DMS 273 treated with DMSO at 0.1 percent for 48 hours (cell line): ENCODE results near the gene TCF4.

Experiments used
- DNase-seq: peaks from one replicate; lab custom pipeline; 2025; lab: John Stamatoyannopoulos, UW

TCF4 gene

DNA sequence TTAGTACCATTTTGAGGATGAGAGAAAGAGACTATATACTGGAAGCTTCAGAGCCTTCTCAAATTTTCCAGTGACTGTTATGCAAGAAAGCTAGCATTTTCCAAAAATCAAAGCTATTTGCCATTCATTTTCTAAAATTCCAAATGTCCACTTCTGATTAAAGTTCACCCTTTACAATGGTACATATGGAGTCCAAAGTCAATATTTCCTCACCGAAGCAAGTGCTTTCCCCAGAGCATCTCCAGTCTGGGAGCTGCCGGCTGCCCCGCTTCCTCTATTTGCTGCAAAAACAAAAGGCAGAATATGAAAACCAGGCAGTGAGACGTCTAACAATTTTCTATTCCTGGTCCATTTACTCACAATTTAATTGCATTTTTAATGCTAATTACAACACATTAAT, 326.7 kb downstream of the TCF4 start:
- DNase-seq: no peak

DNA sequence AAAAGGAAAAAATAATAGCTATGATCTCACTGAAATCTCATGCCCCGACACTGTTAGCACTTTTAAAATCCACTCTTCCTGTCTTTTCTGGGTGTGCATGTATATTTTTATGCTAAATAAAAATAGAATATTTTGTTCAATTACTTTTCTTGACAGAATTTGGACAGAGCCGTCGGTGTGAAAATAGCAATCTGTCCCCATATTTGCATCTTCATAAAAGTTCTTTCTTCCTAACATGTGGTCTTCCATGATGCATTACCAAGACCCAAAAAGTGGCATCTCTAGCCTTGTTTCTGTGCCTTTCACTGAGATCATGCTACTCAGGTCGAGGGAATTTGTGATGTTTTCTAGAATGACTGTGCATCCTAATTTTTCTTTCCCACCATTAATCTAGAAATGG, 329.9 kb downstream of the TCF4 start:
- no peak for DNase-seq

DNA sequence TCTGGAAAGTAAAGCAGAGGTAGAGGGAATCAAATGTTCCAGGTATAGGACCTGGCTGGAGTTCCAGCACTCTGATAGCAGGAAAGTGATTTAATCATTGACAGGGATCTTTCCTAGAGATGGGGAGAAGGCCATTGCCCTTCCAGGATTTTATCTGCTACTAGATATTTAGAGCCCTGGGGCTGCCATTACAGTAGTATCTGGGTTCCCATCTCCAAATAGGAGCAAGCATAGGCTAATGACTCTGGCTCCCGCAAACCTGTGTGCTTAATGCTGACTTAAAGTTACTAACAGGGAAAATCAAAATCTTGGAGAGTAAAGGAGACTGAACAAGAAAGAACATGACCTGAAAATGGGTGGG, 331.1 kb downstream of the TCF4 start:
- DNase-seq: no peak

DNA sequence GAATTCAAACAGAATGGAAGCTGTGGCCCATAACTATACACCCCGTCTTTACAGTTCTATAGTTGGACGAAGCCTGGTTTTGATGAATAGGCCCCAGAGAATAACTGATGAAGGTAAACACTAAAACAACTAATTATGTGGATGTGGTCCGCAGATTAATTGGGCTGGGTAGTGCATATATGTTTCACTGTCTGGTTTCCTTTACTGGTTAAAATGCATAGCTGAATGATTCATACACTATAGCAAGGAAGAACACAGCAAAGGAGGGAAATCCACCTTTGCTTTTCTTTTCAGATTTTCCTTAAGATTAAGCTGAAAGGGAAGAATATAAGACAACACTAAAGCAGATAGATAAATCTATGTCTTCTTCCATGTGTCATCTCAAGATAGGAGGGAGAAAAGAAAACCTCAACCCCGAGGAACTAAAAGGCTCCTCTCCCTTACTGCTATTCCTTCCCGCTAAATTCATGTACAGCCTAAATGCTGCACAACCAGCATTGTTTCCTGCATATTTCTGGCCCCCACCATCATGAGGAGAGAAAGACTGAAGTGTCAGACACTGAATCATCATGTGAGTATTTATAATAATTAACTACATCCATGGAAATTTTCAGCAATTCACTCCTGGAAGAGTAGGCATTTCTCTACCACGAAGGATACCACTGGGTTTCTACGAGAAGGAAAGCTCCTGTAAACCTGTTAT, 331.6 kb downstream of the TCF4 start:
- no peak for DNase-seq

DNA sequence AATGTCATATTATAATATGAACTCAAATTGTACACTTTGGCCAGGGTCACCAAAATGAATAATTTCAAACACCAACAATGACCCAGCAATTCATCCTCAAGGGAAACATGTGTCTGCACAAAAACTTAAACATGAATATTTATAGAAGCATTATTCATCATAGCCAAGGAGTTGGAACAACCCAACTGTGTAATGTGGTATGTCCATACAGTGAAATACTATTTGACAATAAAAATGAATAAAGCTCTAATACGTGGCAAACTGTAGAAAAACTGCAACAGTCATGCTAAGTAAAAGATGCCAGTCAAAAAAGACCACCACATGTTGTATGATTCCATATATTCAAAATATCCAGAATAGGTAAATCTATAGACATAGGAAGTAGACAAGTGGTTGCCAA, 334.2 kb downstream of the TCF4 start:
- no peak for DNase-seq

DNA sequence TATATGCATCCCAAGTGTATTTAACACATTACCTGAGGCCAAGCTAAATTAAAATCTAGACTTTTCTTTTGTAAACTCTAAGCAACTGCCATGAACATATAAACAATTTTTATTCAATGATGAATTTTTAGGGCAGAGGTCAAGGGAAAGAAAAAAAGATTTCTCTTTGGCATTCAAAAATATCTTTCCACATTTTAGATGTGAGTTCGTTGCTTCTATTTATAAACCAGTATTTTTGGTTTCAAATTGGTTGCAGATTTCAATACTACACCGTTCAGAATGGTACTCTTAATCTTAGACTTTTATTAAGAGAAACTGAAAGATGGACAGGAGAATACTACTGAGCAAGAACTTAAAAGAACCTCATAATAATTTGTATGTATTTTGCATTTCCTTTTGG, 335.1 kb downstream of the TCF4 start:
- no peak for DNase-seq

DNA sequence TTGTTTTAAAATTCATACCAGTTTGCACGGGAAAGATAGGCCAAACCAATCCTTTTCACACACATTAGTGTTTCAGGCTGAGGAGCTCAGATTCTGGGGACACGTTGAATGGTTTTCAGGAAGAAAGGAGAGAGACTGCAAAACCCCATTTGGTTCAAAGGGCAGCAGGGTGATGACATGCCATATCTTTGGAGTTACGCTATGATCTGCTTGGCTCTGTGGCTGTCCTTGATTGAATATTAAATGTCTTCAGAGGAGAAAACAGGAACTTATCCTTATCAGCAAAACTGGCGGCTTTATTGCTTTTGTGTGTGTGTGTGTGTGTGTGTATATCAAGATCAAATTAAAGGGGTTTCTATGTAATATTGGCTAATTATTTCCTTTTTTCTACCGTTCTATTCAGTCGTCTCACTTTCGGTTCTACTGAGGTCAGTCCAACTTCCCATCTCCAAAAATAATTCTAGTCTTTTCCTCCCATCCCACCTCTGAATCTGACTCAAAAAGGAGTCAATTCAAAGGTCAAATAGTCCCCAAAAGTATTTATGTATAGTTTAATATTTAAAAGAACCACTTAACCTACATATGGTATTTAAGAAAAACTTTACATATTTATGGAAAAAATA, 335.8 kb downstream of the TCF4 start:
- no peak for DNase-seq

DNA sequence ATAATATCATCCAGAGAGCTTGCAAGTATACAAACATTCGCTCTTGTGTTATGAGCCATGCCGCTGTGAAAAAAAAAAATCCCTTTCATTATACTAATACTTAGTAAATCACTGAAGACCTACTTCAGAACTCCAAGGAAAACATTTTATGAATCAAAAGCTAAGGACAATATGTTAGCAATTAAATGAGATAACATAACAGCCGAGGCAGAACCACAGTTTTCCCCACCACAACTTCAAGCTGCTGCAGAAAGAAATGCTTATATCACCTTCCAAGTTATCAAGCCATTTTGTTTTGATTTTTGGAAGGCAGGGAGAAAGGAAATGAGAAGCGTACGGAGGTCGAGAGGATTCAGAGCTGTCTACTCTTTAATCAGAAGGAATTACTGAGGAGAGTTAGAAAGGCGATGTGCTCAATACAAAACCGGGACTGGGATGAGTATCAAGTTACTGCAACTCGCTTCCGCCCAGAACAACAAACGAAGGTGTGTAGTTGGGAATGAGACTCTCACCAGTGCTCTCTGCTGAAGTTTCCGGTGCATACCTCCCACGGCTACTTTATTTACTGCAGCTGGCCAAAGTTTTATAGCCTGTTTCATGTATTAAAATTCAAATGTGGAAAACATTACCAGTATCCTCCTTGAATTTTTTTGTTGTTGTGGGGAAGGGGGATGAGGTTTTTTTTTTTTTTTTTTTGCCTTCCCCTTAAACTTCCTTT, 336.6 kb downstream of the TCF4 start:
- DNase-seq: no peak

DNA sequence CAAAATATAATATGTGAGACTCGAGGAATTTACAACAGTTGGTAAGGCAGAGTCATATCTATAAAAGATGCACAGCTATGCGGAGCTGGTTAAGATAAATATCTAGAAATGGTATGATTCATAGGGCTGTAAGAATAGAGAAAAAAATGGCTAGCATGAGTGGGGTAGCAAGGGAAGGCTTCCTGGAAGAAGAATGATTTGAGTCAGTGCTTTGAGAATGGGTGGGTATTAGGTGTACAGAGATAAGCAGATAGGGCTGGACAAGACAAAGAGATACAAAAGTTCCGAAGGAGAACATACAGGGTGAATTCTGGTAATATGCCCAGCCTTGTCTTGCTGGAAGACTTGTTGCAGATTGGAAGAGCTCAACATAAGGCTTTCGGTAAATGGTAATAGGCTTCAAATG, 337.2 kb downstream of the TCF4 start:
- DNase-seq: no peak

DNA sequence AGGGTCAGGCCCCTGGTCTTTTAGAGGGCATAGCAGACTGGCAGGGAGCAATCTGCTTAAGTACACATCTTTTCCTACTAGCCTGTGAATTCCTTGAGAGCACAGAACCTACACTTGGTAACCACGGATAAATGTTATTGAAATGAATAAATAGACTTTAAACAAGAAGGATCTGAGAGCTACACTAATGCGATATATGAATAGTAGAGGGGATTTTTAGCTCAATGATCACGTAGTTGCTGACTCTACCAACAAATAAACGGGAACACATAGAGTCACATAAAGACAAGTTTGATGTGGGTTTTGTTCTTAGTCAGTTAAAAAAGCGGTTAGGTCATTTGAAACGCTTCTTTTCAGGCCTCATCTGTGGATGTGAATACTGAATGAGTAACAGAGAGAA, 338.4 kb downstream of the TCF4 start:
- no peak for DNase-seq

DNA sequence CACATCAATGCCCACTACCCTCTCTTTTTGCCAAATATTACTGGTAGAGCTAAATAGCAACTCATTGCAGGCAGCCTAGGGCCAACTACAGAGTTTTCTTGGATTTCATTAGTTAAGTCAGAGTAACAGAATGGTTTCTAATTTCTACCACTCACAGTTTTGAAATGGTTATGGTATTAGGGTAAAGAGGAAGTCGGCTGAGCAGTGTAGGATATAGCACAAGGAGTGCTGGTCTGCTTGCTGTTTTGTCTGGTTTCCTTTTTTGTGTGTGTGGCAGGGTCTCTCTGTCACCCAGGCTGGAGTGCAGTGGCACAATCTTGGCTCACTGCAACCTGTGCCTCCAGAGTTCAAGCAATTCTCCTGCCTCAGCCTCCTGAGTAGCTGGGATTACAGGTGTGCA, 339.5 kb downstream of the TCF4 start:
- no peak for DNase-seq

DNA sequence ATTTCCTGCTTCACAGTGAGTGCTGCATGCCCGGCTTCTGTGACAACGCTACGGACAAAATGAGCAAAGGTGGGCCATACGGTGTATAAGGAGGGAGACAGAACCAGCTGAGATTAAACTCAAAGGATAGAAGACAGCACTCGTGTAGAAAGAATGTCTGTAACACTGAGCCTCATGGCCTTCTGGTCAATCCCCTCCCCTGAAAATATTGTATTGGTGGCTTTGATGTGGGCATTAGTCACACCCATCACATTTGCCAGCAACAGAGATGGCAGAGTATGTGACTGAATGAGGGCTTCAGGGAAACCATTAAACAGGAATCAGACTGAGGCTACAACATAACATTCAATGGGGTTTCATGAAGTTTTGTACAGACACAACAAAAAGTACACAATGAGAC, 341.0 kb downstream of the TCF4 start:
- no peak for DNase-seq

DNA sequence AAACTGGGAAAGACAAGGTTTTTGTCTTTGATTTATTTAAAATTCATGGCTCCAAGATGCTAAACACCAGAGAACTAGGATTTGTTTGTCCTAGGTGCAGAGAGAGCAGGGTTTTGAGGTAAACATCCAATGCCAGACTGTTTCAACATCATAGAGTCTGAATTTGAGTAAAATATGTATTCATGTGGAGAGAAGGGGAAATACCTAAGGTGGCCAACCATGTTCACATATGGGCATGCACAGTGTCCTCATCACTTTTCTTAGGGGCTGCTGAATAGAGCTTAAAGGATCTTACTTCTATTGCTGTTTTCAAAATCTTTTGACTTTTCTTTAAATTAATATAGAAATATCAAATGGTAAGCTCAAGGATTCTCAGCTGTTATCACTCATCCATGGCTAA, 341.7 kb downstream of the TCF4 start:
- DNase-seq: no peak

DNA sequence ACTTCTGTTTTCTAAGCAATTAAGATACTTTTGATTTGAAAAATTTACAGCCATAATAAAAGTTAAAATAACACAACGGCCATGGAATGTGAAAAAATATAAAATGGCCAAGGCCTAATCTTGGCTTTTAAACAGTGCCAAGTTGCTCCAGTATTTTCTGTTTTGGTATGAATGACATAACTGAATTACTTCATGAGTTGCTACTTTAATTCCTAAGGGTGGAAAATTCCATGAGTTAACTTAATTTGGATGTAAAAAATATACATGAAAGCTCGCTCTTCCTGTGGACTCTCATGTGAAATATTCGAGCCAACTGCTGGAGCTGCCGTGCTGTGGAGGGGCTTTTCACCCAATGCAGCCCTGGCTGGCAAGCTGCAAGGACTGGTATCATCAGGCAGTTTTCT, 342.8 kb downstream of the TCF4 start:
- no peak for DNase-seq

DNA sequence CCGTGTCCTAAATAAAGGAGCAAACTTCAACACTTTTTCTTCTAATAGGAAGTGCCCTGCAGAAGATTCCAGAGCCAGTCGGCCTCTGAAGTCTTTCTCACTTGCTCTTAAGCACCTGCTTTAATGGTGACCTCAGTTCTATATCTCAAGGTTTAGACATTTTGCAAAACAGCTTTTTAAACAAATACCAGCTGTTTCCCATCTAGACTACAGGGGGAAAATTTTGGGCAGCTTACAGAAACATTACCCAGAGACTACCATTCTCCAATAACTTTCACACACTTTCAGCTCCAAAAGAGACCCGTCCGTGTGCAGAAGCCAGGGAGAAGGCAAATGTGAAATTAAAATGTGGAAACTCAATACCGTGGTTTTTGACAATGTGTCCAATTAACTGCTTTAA, 343.4 kb downstream of the TCF4 start:
- DNase-seq: no peak

DNA sequence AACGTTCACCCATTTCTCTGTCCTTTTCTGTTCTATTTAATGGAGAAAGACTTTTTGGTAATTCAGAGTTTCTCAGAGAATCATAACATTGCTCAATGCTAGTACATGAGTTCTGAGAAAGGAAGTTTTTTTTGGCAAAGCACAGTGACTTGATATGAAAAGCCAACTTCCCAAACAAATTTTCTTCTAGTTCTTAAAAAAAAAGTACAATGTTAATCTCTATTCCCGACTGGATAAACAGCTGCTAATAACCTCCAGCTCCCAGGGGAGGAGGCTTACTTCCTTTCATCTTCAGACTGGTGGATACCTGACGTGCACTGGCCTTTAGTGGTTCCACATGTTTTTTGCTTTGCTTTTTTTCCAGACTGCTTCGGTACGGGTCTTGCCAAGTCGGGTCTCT, 344.1 kb downstream of the TCF4 start:
- no peak for DNase-seq

DNA sequence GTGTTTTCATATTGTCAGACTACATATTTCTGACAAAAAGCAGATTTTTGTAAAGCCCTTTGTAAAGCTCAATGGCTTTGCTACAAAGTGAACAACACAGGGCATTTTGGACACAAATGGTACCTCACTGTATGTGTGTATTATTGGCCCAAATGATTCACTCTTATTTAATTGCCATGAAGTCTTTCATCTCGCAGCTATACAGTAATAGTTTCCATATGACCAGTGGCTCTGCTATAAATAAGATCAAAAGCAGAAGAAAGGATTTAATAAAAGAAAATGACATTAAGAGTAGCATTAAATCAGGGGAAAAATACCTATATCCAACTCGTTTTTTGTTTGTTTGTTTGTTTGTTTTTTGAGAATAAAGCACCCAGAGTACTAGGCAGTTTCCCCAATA, 344.7 kb downstream of the TCF4 start:
- DNase-seq: no peak

DNA sequence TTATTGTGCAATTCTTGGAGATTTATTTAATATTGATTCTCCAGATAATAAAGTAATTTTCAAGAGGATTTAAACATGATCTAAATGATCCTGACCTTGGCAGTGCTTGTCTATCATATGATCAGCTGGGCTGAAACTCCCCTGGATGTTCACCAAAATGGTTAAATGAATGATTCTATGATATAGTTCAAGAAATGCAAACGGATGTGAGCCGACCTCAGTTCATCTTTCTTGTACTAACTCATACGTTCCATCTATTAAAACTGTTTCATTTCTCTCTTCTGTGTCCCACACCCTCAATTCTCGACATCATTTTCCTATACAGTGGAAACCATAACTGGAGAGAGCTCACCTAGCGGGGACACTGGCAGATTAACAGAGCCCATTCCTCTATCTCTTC, 347.0 kb downstream of the TCF4 start:
- DNase-seq: no peak

DNA sequence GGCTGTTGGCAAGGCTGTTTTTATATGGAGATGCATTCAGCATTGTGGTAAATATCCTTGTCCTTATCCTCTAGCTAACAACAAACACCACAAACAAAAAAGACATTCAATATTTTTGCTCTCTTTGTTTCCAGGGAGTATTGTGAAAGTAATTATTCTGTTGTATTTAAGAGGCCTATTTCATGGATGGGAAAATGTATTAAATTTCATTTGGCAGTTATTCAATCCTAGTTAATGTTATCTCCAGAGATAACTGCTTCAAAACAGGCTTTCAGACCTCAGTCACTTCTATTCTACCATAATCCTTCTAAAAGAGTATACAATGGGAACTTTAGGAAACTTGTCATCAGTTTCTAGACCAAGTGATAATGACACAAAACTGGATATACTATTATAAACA, 348.3 kb downstream of the TCF4 start:
- no peak for DNase-seq

DNA sequence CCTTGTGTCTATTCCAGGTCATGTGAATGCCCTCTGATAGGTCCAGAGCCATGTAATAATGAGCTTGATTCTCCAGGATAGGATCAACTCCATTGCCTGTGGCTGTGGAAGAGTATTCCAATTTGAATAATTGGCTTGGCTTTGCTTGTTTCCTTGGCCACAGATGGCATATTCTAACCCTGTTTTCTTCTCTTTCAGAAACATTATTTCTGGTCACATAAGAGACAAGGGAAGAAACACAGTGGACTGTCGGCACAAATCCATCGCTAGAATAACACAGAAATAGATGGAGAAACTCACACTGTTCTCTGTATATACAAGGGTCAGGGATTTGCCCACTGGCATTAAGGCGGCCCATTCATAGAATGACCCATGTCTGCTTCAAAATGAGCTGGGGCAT, 350.3 kb downstream of the TCF4 start:
- DNase-seq: no peak

DNA sequence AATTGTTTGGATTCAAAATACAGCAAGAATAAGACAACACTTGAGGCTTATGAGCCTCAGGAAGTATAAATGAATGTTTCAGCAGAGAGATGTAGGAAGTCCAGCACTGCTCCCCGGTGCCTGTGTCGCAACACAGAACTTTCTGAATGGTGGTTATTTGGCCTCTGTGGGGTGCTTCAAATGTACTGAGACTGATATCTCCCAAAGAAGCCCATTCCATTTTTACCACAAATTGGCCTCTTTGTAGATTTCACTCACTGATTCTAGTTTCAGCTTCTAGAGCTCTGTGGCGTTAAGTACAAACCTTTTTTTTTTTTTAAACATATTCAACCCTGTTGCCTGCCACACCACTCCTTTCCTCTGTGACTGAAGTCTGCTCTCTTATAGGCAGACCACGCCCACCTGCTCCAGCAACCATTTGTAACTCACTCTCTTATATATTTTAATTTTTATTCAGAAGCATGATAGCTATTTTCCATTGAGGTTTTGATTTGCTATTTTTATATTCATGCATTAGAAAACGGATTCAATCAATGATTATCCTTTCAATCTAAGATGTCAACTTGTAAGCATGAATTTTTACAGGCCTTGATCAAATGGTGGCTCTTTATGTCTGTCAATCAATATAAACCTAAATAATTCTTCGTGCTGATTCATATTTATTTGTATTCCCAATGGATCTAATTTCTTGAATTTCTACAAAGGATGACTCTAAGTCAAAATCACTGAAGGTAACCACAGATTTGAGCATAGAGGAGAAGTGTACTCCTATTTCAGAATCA, 351.7 kb downstream of the TCF4 start:
- no peak for DNase-seq

DNA sequence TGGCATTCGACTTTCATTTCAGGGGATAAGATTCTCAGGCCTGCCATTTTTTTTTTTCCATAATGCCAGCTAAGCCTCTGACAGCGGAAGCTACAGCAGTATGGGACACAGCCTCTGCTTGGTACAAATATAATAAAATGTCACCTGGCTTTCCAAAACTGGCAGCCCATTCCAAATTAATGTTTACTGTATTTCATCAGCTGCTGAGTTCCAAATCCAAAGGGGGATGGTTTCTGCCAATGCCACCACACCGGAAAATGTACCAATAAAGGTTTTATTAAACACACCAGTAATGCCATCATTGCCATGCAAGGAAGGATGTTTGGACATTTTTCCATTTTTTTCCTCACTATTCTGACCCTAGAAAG, 352.9 kb downstream of the TCF4 start:
- DNase-seq: no peak
